Neural cell (in vitro differentiated cells): ENCODE measurements around the gene SPRED1.

Experiments
- EZH2 ChIP-seq: fragments of 200-600, 300-800 bp; shearing (Covaris generic), sonication (generic); IDR thresholded peaks from 2 replicates; pipeline ENCODE4 v1.6.1; 2014; ENCODE audit warnings: antibody characterized with exemption, low read length, borderline replicate concordance, mild to moderate bottlenecking; ENCODE audit not compliant: insufficient read depth, poor library complexity, severe bottlenecking
- POLR2AphosphoS5 ChIP-seq: IDR thresholded peaks from 2 replicates; pipeline ENCODE4 v1.6.1; 2012
- SMC3 ChIP-seq: fragments of 450-650 bp; conservative IDR thresholded peaks from 2 replicates; pipeline ENCODE4 v1.6.1; 2014; ENCODE audit warnings: antibody characterized with exemption, mild to moderate bottlenecking, moderate library complexity; ENCODE audit not compliant: poor library complexity
- TF ChIP-seq, protein P1 (sequence below): fragments of 450-650 bp; IDR thresholded peaks from 2 replicates; pipeline ENCODE4 v1.5.1; 2014; ENCODE audit warnings: antibody characterized with exemption, mild to moderate bottlenecking, moderate library complexity; ENCODE audit not compliant: poor library complexity, severe bottlenecking

DNA sequence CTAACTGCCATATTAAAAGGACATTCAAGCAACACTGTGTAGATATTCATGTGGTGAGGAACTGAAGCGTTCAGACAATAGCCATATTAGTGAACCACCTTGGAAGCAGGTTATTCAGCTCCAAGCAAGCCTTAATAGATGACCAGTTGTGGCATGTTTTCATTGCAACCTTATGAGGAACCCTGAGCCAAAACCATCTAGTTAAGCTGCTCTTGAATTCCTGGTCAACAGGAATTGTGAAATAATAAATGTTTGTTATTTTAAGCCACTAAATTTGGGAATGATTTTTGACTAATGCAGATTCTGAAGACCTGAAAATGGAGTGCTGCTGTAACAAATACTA is 73.0 kb downstream of the SPRED1 start:
- TF ChIP-seq, protein P1, sequence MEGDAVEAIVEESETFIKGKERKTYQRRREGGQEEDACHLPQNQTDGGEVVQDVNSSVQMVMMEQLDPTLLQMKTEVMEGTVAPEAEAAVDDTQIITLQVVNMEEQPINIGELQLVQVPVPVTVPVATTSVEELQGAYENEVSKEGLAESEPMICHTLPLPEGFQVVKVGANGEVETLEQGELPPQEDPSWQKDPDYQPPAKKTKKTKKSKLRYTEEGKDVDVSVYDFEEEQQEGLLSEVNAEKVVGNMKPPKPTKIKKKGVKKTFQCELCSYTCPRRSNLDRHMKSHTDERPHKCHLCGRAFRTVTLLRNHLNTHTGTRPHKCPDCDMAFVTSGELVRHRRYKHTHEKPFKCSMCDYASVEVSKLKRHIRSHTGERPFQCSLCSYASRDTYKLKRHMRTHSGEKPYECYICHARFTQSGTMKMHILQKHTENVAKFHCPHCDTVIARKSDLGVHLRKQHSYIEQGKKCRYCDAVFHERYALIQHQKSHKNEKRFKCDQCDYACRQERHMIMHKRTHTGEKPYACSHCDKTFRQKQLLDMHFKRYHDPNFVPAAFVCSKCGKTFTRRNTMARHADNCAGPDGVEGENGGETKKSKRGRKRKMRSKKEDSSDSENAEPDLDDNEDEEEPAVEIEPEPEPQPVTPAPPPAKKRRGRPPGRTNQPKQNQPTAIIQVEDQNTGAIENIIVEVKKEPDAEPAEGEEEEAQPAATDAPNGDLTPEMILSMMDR = no peak
- TF ChIP-seq POLR2AphosphoS5 (no peak), SMC3 (no peak), EZH2 (no peak)
